GM10266 (cell line): Measurements from ENCODE around the gene BNC2.

ENCODE experiments used
- DNase-seq: peaks from one replicate; pipeline ENCODE4 v3.0.0; 2012; ENCODE audit errors: extremely low spot score
- CTCF ChIP-seq: IDR thresholded peaks from 2 replicates; pipeline ENCODE4 v1.5.1; 2012; ENCODE audit warnings: mild to moderate bottlenecking, low read depth; ENCODE audit not compliant: control insufficient read depth, insufficient read depth; ENCODE audit errors: missing control alignments

The BNC2 gene

GRCh38 chr9:16625811-16626210, 244.7 kb downstream of the BNC2 start:
- no peak for DNase-seq
- no peak for TF ChIP-seq CTCF

GRCh38 chr9:16625161-16625631, 245.3 kb downstream of the BNC2 start:
- TF ChIP-seq CTCF = no peak
- no peak for DNase-seq

GRCh38 chr9:16624744-16625117, 245.7 kb downstream of the BNC2 start:
- DNase-seq = no peak
- TF ChIP-seq CTCF = no peak

GRCh38 chr9:16623989-16624743, 246.3 kb downstream of the BNC2 start:
- no peak for TF ChIP-seq CTCF
- no peak for DNase-seq

- no peak for DNase-seq
- TF ChIP-seq CTCF = no peak
Measured at GRCh38 chr9:16622541-16622940, 247.9 kb downstream of the BNC2 start.

GRCh38 chr9:16619914-16620520, 250.5 kb downstream of the BNC2 start:
- no peak for DNase-seq
- TF ChIP-seq CTCF = no peak

- no peak for DNase-seq
- no peak for TF ChIP-seq CTCF
Measured at GRCh38 chr9:16619402-16619801, 251.1 kb downstream of the BNC2 start.
